ENCODE results near the gene AKT3.

GRCh38 chr1:243784506-243784905 lies 65.5 kb downstream of the AKT3 start:
- TF ChIP-seq EZH2 (IDR thresholded peaks at IDR 0.05; ENCODE audit: low read depth, low read length, severe bottlenecking) (no peak), BRCA1 (IDR thresholded peaks at IDR 0.05; ENCODE audit: low read depth, low read length) (no peak), RAD21 (IDR thresholded peaks at IDR 0.05 in 1 of 2, conservative IDR thresholded peaks at IDR 0.05 in 1 of 2; ENCODE audit: low read depth in 2 of 2, low read length in 2 of 2) (no peak), CTCF (IDR thresholded peaks at IDR 0.05; ENCODE audit: control extremely low read depth in 1 of 3, insufficient read depth in 1 of 3, low read depth in 1 of 3, low read length in 3 of 3) (no peak), ZNF274 (IDR thresholded peaks at IDR 0.05; ENCODE audit: borderline replicate concordance, extremely low read depth, low read length) (no peak), POLR2AphosphoS5 (IDR thresholded peaks at IDR 0.05; ENCODE audit: low read depth, low read length) (no peak), EP300 (IDR thresholded peaks at IDR 0.05; ENCODE audit: borderline replicate concordance in 1 of 2, low read depth in 2 of 2, low read length in 2 of 2) (no peak), POLR2A (IDR thresholded peaks at IDR 0.05; ENCODE audit: control extremely low read depth in 1 of 2, low read depth in 2 of 2, low read length in 2 of 2) (no peak)

All from H1 (cell line).